Skeletal muscle tissue (tissue), 4 donors: Measurements from ENCODE around the gene CREBBP. TPM values are rescaled to one million over a fixed set of nuclear protein-coding genes. Genes with fewer than 3 reads are reported as not detected.

Experiments used
- H3K27ac ChIP-seq: one replicate; pipeline ENCODE4 v1.7.0; 2013; ENCODE audit warnings: mild to moderate bottlenecking, low read depth, low read length, inconsistent platforms
- H3K27me3 ChIP-seq, 3 donors: one replicate each; pipeline ENCODE4 v1.7.0; 2013; ENCODE audit warnings: low read length in 3 of 3; ENCODE audit not compliant: control insufficient read depth in 3 of 3, insufficient read depth in 3 of 3
- H3K36me3 ChIP-seq, 3 donors: one replicate each; pipeline ENCODE4 v1.7.0; 2013; ENCODE audit warnings: low read length in 3 of 3; ENCODE audit not compliant: control insufficient read depth in 3 of 3, insufficient read depth in 3 of 3
- H3K4me1 ChIP-seq, 3 donors: one replicate each; pipeline ENCODE4 v1.7.0; 2013; ENCODE audit warnings: low read length in 3 of 3, mild to moderate bottlenecking in 3 of 3; ENCODE audit not compliant: control insufficient read depth in 3 of 3, insufficient read depth in 3 of 3
- H3K4me3 ChIP-seq, 3 donors: one replicate each; pipeline ENCODE4 v1.7.0; 2013; ENCODE audit warnings: low read length in 3 of 3
- H3K9ac ChIP-seq, 3 donors: one replicate each; pipeline ENCODE4 v1.7.0; 2013; ENCODE audit warnings: low read length in 3 of 3, mild to moderate bottlenecking in 3 of 3, moderate library complexity in 2 of 3, low read depth in 1 of 3
- H3K9me3 ChIP-seq, 3 donors: one replicate each; pipeline ENCODE4 v1.7.0; 2013; ENCODE audit warnings: low read length in 3 of 3; ENCODE audit not compliant: control insufficient read depth in 3 of 3
- total RNA-seq: library from RNA; depleted of rRNA; stranded (reverse); fragments of >200 nt; gene quantifications from one replicate; pipeline ENCODE4 v1.2.3, GENCODE V29; 2014
- donor health status: Osteomylitis.

CREBBP gene
- total RNA-seq, 1 donor from 2014 or later = 49.6 TPM

DNA sequence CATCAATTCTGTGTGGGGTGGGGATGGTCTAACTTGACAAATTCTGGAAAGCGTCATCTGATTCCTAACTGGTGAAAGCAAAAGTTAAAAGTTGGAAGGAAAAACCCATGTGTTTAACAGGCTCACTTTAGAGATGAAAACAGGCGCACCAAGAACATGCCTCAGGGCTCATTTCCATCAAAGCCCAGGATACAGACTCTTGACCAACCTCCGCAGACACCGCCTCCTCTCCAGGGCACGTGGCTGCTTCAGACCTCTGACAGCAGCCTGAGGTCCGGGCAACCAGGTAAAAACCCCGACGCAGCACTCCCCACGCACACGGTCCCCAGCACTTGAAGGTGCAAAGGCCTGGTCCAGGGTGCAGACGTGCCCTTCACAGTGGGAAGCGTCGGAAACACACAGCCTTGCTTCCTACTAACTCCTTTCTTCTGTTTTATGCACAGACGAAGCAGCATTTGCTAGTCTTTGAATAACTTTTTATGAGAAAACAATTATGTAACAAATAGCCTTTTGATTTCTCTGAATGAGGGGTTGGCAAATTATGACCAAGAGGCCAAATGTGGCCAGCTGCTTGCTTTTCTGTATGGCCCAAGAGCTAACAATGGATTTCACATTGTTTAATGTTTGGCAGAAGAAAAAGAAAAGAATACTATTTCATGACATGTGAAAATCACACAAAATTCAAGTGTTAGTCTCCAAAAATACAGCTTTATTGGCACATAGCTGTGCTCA is 119.0 kb downstream of the CREBBP start:
- H3K9me3 ChIP-seq = no peaks in the 10 kb centered on the region
- no peaks in the 10 kb centered on the region for H3K4me1 ChIP-seq
- H3K9ac ChIP-seq = no peak overlapping the region
- no peak overlapping the region for H3K4me3 ChIP-seq
- no peak overlapping the region for H3K27ac ChIP-seq
- no peaks in the 10 kb centered on the region for H3K27me3 ChIP-seq
- peaks cover 32 to 57% (median 45%) of the 10 kb centered on the region in 3 donors for H3K36me3 ChIP-seq

DNA sequence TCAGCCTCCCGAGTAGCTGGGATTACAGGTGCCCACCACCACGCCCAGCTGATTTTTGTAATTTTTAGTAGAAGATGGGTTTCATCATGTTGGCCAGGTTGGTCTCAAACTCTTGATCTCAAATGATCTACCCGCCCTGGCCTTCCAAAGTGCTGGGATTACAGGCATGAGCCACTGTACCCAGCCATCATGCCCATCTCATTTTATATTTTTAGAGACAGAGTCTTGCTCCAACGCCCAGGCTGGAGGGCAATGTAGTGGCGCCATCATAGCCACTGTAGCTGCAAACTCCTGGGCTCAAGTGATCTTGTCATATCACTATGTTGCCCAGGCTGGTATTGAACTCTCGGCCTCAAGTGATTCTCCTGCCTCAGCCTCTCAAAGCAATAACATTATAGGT is 120.0 kb downstream of the CREBBP start:
- no peak overlapping the region for H3K4me3 ChIP-seq
- no peak overlapping the region for H3K9ac ChIP-seq
- H3K9me3 ChIP-seq = no peaks in the 10 kb centered on the region
- H3K36me3 ChIP-seq = peaks cover 25 to 58% (median 45%) of the 10 kb centered on the region in 3 donors
- H3K27ac ChIP-seq = no peak overlapping the region
- H3K27me3 ChIP-seq = no peaks in the 10 kb centered on the region
- H3K4me1 ChIP-seq = no peaks in the 10 kb centered on the region

DNA sequence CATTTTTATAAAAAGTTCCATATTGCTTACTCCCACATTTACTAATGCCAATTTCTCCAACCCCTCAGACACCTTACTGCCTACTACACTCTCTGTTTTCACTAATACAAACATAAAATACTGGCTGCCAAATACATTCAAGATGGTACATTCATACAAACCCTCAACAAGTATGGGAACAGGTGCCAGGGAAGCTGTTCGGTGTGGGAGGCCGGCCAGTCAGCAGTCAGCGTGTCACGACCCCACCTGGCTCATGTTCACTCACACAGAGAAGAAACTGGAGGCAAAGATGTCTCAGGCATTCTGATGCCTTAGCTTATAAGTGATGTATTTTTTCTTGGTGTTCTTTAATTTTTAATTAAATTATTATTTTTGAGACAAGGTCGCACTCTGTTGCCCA is 120.8 kb downstream of the CREBBP start:
- no peak overlapping the region for H3K4me3 ChIP-seq
- H3K4me1 ChIP-seq = peaks cover 0 to 1% (median 1%) of the 10 kb centered on the region in 3 donors
- no peaks in the 10 kb centered on the region for H3K9me3 ChIP-seq
- H3K27ac ChIP-seq = no peak overlapping the region
- peaks cover 22 to 57% (median 41%) of the 10 kb centered on the region in 3 donors for H3K36me3 ChIP-seq
- H3K9ac ChIP-seq = no peak overlapping the region
- H3K27me3 ChIP-seq = no peaks in the 10 kb centered on the region

DNA sequence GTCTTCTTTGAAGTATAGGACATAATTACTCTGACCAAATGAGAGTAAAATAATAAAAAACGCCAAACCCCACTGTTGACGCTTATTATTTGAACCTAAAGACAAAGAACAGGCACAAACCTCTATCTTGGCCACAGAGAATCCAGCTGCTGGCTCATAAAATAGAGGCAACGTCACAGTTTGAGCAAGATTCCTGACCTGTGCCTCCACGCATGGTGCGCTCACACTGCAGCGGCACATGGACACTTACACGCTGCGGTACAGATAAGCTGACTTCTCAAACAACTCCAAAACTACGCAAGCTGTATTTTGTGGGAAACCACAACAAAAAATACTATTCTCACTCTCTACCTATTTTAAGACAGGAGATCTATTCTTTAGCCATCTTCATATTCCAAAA is 124.4 kb downstream of the CREBBP start:
- no peak overlapping the region for H3K4me3 ChIP-seq
- H3K36me3 ChIP-seq = peaks cover 26 to 58% (median 33%) of the 10 kb centered on the region in 3 donors
- H3K9me3 ChIP-seq = no peaks in the 10 kb centered on the region
- no peaks in the 10 kb centered on the region for H3K27me3 ChIP-seq
- peaks cover 2 to 26% (median 15%) of the 10 kb centered on the region in 3 donors for H3K4me1 ChIP-seq
- no peak overlapping the region for H3K27ac ChIP-seq
- no peak overlapping the region for H3K9ac ChIP-seq

DNA sequence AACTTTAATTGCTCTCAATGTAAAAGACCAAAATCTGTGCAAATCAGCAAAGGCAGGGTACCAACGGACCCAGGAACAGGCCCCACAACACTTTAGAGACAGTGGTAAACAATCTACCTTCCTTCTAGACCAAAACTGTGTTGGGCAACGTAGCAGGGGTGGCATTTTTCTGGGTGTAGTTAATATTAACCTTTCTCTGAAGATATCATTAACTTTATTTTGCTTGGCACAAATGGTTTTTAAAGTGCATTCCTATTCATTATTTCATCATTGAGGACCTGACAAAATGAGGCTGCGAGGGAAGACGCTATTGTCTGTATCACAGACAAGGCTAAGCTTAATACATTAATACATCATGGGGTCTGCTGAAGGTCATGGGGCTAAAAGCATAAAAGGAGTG is 125.3 kb downstream of the CREBBP start:
- H3K4me1 ChIP-seq = peaks cover 2 to 26% (median 15%) of the 10 kb centered on the region in 3 donors
- no peak overlapping the region for H3K4me3 ChIP-seq
- H3K27ac ChIP-seq = no peak overlapping the region
- peak overlapping the region in 1 of 3 donors; percentile 33 for H3K9ac ChIP-seq
- peaks cover 25 to 59% (median 36%) of the 10 kb centered on the region in 3 donors for H3K36me3 ChIP-seq
- H3K27me3 ChIP-seq = no peaks in the 10 kb centered on the region
- H3K9me3 ChIP-seq = no peaks in the 10 kb centered on the region

DNA sequence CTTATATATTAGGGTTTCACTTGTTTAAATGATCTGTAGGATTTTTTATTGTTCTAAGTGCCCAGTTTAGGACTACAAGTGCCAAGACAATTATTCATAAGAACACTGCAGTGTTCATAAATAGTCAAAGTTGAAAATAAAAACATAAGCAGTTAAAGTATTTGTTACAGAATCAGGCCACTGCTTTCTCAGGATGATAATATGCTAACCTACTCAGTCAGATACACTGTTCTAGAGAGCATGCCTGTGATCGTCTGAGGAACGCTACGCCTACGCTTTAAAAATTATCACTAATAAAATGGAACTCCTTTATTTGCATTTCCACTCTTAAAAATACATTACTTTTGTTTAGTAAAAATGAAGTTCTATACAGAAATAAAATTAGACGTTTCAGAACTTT is 125.7 kb downstream of the CREBBP start:
- Histone ChIP-seq H3K27me3 (no peaks in the 10 kb centered on the region), H3K27ac (peak overlapping the region; percentile 10), H3K4me3 (no peak overlapping the region), H3K36me3 (peaks cover 25 to 59% (median 36%) of the 10 kb centered on the region in 3 donors), H3K4me1 (peaks cover 2 to 26% (median 15%) of the 10 kb centered on the region in 3 donors), H3K9ac (no peak overlapping the region), H3K9me3 (no peaks in the 10 kb centered on the region)

DNA sequence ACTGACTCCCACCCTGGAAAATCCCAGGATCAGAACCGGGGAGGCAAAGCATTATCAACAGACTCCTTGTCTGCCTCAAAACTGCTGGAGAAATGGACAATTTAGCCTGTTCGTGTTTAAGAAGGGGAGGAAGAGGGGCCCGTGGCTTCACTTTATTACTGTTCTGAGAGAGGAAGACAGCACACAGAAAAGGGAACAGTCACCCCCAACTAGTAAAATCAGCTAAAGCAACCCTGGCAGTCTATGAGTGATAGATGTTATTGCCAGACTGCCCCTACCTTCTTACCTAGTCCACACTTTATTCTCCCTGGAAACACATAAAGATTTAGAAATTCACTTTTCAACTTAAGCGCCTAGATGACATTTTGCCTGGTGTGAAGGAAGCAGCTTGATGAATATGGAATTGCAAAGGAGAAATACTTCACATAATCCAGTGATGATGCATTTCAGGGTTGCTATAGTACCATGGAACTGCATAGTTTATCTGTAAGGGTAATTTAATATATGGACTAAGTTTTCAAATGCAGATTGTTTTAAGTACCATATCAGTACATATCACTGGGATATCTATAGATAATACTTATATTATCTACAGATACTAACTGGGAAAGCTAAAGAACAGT is 126.3 kb downstream of the CREBBP start:
- Histone ChIP-seq H3K27me3 (no peaks in the 10 kb centered on the region), H3K36me3 (peaks cover 25 to 57% (median 36%) of the 10 kb centered on the region in 3 donors), H3K9ac (peak overlapping the region in 2 of 3 donors; percentile 50 to 52), H3K4me3 (no peak overlapping the region), H3K9me3 (no peaks in the 10 kb centered on the region), H3K4me1 (peaks cover 2 to 26% (median 15%) of the 10 kb centered on the region in 3 donors), H3K27ac (peak overlapping the region; percentile 13)

DNA sequence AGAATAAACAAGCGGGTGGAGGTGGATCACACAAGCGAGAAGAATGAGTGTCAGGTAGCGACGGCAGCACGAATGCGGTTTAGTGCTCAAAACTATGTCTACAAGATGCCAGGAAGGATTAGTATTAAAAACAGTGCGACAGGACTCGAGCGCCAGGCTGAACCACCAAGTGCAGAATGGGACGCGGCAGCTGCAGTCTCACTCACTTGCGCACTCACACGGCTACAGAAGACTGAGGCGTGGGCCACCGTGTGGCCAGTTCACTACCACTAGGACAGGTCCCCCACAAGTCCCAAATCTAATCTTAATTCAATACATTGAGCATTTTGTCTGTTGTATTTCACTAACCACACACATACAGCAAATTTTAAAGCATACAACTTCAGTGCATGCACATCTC is 127.5 kb downstream of the CREBBP start:
- no peaks in the 10 kb centered on the region for H3K27me3 ChIP-seq

DNA sequence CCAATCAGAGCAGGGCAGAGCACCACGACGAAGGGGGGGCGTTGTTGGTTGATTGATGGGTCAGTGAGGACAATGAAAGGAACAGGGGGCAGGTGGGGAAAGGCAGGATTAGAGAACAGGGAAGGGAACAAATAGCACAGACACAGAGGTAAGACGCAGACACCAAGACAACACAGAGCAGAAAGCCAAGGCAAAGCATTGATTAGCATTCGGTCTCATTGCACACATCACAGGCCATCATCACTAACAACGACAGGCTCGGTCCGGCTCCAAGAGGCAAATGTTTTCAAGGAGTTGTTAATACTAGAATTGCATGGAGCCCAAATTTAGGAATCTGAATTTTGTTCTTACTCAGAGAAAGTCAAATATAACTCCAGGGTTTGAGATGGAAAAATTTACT is 128.6 kb downstream of the CREBBP start:
- H3K4me3 ChIP-seq = no peak overlapping the region
- H3K36me3 ChIP-seq = peaks cover 24 to 48% (median 25%) of the 10 kb centered on the region in 3 donors
- H3K27me3 ChIP-seq = no peaks in the 10 kb centered on the region
- H3K27ac ChIP-seq = no peak overlapping the region
- H3K9me3 ChIP-seq = no peaks in the 10 kb centered on the region
- peaks cover 2 to 29% (median 19%) of the 10 kb centered on the region in 3 donors for H3K4me1 ChIP-seq
- H3K9ac ChIP-seq = no peak overlapping the region

More for the DNA sequence above, 127.5 kb downstream of the CREBBP start:
- Histone ChIP-seq H3K4me1 (peaks cover 2 to 29% (median 19%) of the 10 kb centered on the region in 3 donors), H3K4me3 (no peak overlapping the region), H3K9ac (peak overlapping the region in 1 of 3 donors; percentile 27), H3K27ac (peak overlapping the region; percentile 19), H3K9me3 (no peaks in the 10 kb centered on the region), H3K36me3 (peaks cover 30 to 53% (median 31%) of the 10 kb centered on the region in 3 donors)

DNA sequence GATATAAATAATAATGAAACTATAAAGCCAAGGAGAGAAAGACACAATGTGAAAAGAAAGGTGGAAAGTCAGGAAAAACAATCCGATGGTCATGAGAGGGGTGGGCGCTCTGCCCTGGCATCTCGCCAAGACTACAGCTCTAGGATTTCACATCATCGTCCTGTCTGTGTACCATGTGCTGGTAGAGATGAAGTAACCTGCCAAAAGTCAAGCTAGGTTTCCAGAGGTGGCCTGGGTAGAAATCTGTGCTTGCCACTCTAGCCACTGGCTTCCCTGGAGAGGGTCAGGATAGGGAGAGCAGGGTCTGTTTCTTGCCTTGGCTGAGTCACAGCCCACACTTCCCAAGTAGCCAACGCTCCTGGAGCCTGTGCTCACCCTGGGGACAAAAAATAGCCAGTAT is 132.2 kb downstream of the CREBBP start:
- Histone ChIP-seq H3K4me3 (no peak overlapping the region), H3K9ac (no peak overlapping the region), H3K27ac (peak overlapping the region; percentile 22), H3K27me3 (no peaks in the 10 kb centered on the region), H3K36me3 (peaks cover 37 to 50% (median 42%) of the 10 kb centered on the region in 3 donors), H3K9me3 (no peaks in the 10 kb centered on the region), H3K4me1 (peaks cover 14 to 30% (median 19%) of the 10 kb centered on the region in 3 donors)
